HFFc6 (cell line): Measurements from ENCODE around the gene TAS2R4. TPM values are rescaled to one million over a fixed set of nuclear protein-coding genes. Genes with fewer than 3 reads are reported as not detected.
"Not testable (repeated sequence)": the region's sequence is repeated elsewhere in the genome, so short reads cannot be mapped to it uniquely, and the experiment has no call there.

Experiments
- DNase-seq: peaks from one replicate; pipeline ENCODE4 v3.0.0-alpha.2; 2018
- H3K27ac Mint-ChIP-seq: 2 replicates; pipeline ENCODE4 v1.8.0; 2020; ENCODE audit warnings: mild to moderate bottlenecking, mixed read lengths
- H3K27me3 Mint-ChIP-seq: 2 replicates; pipeline ENCODE4 v1.8.0; 2021; ENCODE audit warnings: mild to moderate bottlenecking, moderate library complexity, mixed read lengths; ENCODE audit not compliant: insufficient read depth
- H3K36me3 Mint-ChIP-seq: 2 replicates; pipeline ENCODE4 v1.8.0; 2021; ENCODE audit warnings: low read depth, mixed read lengths
- H3K4me1 Mint-ChIP-seq: 2 replicates; pipeline ENCODE4 v1.8.0; 2020; ENCODE audit warnings: low read depth, mixed read lengths
- H3K4me3 Mint-ChIP-seq: 2 replicates; pipeline ENCODE4 v1.8.0; 2020; ENCODE audit warnings: mild to moderate bottlenecking, moderate library complexity, mixed read lengths
- H3K9me3 Mint-ChIP-seq: 2 replicates; pipeline ENCODE4 v1.8.0; 2020; ENCODE audit warnings: mild to moderate bottlenecking, mixed read lengths
- CTCF ChIP-seq: fragments of 200-600 bp; sonication (generic); IDR thresholded peaks from 2 replicates; pipeline ENCODE4 v1.5.0; 2021; ENCODE audit warnings: antibody characterized with exemption, mild to moderate bottlenecking
- total RNA-seq, 6 experiments: library from RNA; stranded (reverse); fragmentation: NEBNext Ultra II Directional; extraction: Animal tissue kit (Norgen Biotek cat#: 25700); gene quantifications; 2 replicates in 1 of 6; 3 replicates in 5 of 6; pipeline ENCODE4 v1.2.3, GENCODE V29; 2021

The TAS2R4 gene
- total RNA-seq, 6 experiments from 2014 or later = 0.07 to 0.12 (median 0.07) TPM; not detected in 3

- no peak; the same call in 1 of the 2 replicates for TF ChIP-seq CTCF
- H3K4me1 Mint-ChIP-seq = peaks cover 32% of the 10 kb centered on the region
- H3K36me3 Mint-ChIP-seq = peaks cover 28% of the 10 kb centered on the region
- peak overlapping the region; percentile 99 for H3K4me3 Mint-ChIP-seq
- peak overlapping the region; percentile 97 for H3K27ac Mint-ChIP-seq
- H3K9me3 Mint-ChIP-seq = no peaks in the 10 kb centered on the region
- DNase-seq = no peak
- no peaks in the 10 kb centered on the region for H3K27me3 Mint-ChIP-seq
These were observed 37.9 kb upstream of the TAS2R4 start for GRCh38 chr7:141738592-141739013.

- Mint-ChIP-seq H3K27me3 (no peaks in the 10 kb centered on the region), H3K27ac (peak overlapping the region; percentile 42; the same call in 1 of the 2 replicates), H3K36me3 (peaks cover 34% of the 10 kb centered on the region), H3K9me3 (no peaks in the 10 kb centered on the region), H3K4me3 (peak overlapping the region; percentile 99), H3K4me1 (peaks cover 32% of the 10 kb centered on the region)
- no peak for TF ChIP-seq CTCF
- no peak for DNase-seq
These were observed 37.2 kb upstream of the TAS2R4 start for GRCh38 chr7:141739250-141739649.

GRCh38 chr7:141742229-141742628 lies 34.2 kb upstream of the TAS2R4 start:
- Mint-ChIP-seq H3K4me1 (peaks cover 28% of the 10 kb centered on the region), H3K9me3 (no peaks in the 10 kb centered on the region), H3K27me3 (no peaks in the 10 kb centered on the region), H3K27ac (no peak overlapping the region), H3K4me3 (no peak overlapping the region), H3K36me3 (peaks cover 40% of the 10 kb centered on the region)
- DNase-seq = no peak
- no peak for TF ChIP-seq CTCF

- no peaks in the 10 kb centered on the region for H3K9me3 Mint-ChIP-seq
- peaks cover 15% of the 10 kb centered on the region for H3K4me1 Mint-ChIP-seq
- H3K27me3 Mint-ChIP-seq = no peaks in the 10 kb centered on the region
- no peak overlapping the region for H3K27ac Mint-ChIP-seq
- DNase-seq = no peak
- TF ChIP-seq CTCF = no peak
- H3K4me3 Mint-ChIP-seq = no peak overlapping the region
- H3K36me3 Mint-ChIP-seq = peaks cover 45% of the 10 kb centered on the region
These were observed 32.3 kb upstream of the TAS2R4 start for GRCh38 chr7:141744131-141744530.

GRCh38 chr7:141748396-141748795 lies 28.1 kb upstream of the TAS2R4 start:
- no peaks in the 10 kb centered on the region for H3K27me3 Mint-ChIP-seq
- H3K9me3 Mint-ChIP-seq = peaks cover 36% of the 10 kb centered on the region
- H3K4me1 Mint-ChIP-seq = no peaks in the 10 kb centered on the region
- no peak overlapping the region for H3K4me3 Mint-ChIP-seq
- no peak for DNase-seq
- H3K27ac Mint-ChIP-seq = no peak overlapping the region
- H3K36me3 Mint-ChIP-seq = peaks cover 65% of the 10 kb centered on the region
- no peak for TF ChIP-seq CTCF

GRCh38 chr7:141751904-141752303 lies 24.6 kb upstream of the TAS2R4 start:
- DNase-seq, H3K27ac Mint-ChIP-seq, H3K4me3 Mint-ChIP-seq, H3K4me1 Mint-ChIP-seq, H3K27me3 Mint-ChIP-seq: not testable (repeated sequence)
- Mint-ChIP-seq H3K9me3 (peaks cover 37% of the 10 kb centered on the region), H3K36me3 (peaks cover 64% of the 10 kb centered on the region)
